Lower leg skin (tissue), 3 donors: ENCODE measurements around the gene KDM4B.

Source experiments
- POLR2A ChIP-seq, 2 donors: fragments of 450-650 bp; IDR thresholded peaks; one replicate each; pipeline ENCODE4 v1.6.1; 2016 to 2017; ENCODE audit warnings: antibody characterized with exemption in 2 of 2, mild to moderate bottlenecking in 1 of 2, moderate library complexity in 1 of 2
- TF ChIP-seq, protein P1 (sequence below), 3 donors: fragments of 450-650 bp; IDR thresholded peaks; one replicate each; pipeline ENCODE4 v1.5.1; 2016; ENCODE audit warnings: antibody characterized with exemption in 3 of 3, mild to moderate bottlenecking in 3 of 3, moderate library complexity in 2 of 3

DNA sequence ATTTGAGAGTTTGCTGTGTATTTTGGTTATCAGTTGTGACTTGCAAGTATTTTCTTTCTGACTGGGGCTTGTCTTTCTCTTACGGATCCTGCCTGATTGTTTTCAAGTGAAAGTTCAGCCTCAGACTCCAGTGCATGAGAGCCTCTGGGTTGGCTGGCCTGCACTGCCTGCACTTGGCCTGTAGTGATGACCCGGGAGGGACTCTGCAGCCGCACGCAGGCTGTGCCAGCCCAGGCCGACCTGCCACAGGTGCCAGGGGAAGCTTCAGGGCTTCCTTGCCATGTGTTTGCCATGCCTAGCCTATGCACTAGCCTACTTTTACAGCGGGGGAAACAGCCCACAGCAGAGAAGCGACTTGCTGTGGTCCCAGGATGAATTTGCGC is 77.0 kb downstream of the KDM4B start:
- TF ChIP-seq, protein P1, sequence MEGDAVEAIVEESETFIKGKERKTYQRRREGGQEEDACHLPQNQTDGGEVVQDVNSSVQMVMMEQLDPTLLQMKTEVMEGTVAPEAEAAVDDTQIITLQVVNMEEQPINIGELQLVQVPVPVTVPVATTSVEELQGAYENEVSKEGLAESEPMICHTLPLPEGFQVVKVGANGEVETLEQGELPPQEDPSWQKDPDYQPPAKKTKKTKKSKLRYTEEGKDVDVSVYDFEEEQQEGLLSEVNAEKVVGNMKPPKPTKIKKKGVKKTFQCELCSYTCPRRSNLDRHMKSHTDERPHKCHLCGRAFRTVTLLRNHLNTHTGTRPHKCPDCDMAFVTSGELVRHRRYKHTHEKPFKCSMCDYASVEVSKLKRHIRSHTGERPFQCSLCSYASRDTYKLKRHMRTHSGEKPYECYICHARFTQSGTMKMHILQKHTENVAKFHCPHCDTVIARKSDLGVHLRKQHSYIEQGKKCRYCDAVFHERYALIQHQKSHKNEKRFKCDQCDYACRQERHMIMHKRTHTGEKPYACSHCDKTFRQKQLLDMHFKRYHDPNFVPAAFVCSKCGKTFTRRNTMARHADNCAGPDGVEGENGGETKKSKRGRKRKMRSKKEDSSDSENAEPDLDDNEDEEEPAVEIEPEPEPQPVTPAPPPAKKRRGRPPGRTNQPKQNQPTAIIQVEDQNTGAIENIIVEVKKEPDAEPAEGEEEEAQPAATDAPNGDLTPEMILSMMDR (IDR thresholded peaks at IDR 0.05) = no peak
- TF ChIP-seq POLR2A (IDR thresholded peaks at IDR 0.05) = no peak
